ENCODE measurements around the gene PTGDR. TPM values are rescaled to one million over a fixed set of nuclear protein-coding genes. Genes with fewer than 3 reads are reported as not detected.

PTGDR gene
- total and polyA plus RNA-seq, 2 of the 8 experiments (the other 6 are each of a cell fraction or from before 2014, with no cell fraction given): 0.22 to 0.83 TPM

GRCh38 chr14:52244997-52245396 lies 22.5 kb upstream of the PTGDR start:
- DNase-seq (ENCODE audit: low read depth in 1 of 2, low spot score in 2 of 2): no peak
- Histone ChIP-seq H3K4ac (replicated peaks; ENCODE audit: insufficient read length, low read depth, low read length) (no peak overlapping the region), H2BK5ac (ENCODE audit: low read depth, low read length) (no peak overlapping the region), H3K27ac (ENCODE audit: low read depth, low read length) (no peak overlapping the region), H3K79me2 (ENCODE audit: control insufficient read depth in 1 of 2, insufficient read depth in 2 of 2, low read length in 2 of 2) (no peaks in the 10 kb centered on the region), H3K79me1 (ENCODE audit: low read depth, low read length) (no peaks in the 10 kb centered on the region), H3K36me3 (ENCODE audit: control insufficient read depth in 2 of 4, insufficient read depth in 4 of 4, low read length in 3 of 4) (no peaks in the 10 kb centered on the region), H2AK5ac (ENCODE audit: low read depth, low read length) (no peak overlapping the region), H3K9me3 (ENCODE audit: insufficient read depth in 2 of 2, low read depth in 1 of 2, low read length in 1 of 2) (no peaks in the 10 kb centered on the region), H2BK15ac (ENCODE audit: low read length) (no peak overlapping the region), H2AFZ (ENCODE audit: low read length) (no peak overlapping the region), H4K8ac (ENCODE audit: extremely low read depth, insufficient read depth, low read length) (no peak overlapping the region), H4K5ac (ENCODE audit: insufficient read length, low read depth, low read length) (no peak overlapping the region), H2BK20ac (ENCODE audit: low read length) (no peak overlapping the region), H2BK12ac (ENCODE audit: low read depth, low read length) (no peak overlapping the region), H3K23me2 (ENCODE audit: low read depth, low read length) (no peaks in the 10 kb centered on the region), H4K20me1 (replicated peaks in 1 of 2; ENCODE audit: control insufficient read depth in 1 of 2, insufficient read depth in 2 of 2, low read length in 2 of 2) (no peaks in the 10 kb centered on the region), H3K4me2 (ENCODE audit: insufficient read depth in 1 of 2, low read depth in 2 of 2, low read length in 2 of 2) (no peak overlapping the region), H3K18ac (ENCODE audit: extremely low read depth, low read length) (no peak overlapping the region), H2BK120ac (replicated peaks; ENCODE audit: low read depth, low read length) (no peak overlapping the region), H3K4me1 (replicated peaks in 1 of 4; ENCODE audit: control insufficient read depth in 3 of 4, insufficient read depth in 4 of 4, low read length in 3 of 4) (no peaks in the 10 kb centered on the region), H3K14ac (ENCODE audit: insufficient read length) (no peak overlapping the region), H3K4me3 (ENCODE audit: extremely low read depth in 1 of 4, insufficient read depth in 2 of 4, low read depth in 3 of 4, low read length in 4 of 4) (no peak overlapping the region), H3K27me3 (replicated peaks in 1 of 4; ENCODE audit: control insufficient read depth in 3 of 4, extremely low read depth in 1 of 4, insufficient read depth in 3 of 4, low read length in 3 of 4) (no peaks in the 10 kb centered on the region), H3K9ac (replicated peaks in 1 of 4; ENCODE audit: extremely low read depth in 1 of 4, low read depth in 3 of 4, low read length in 3 of 4) (no peak overlapping the region), H4K91ac (replicated peaks; ENCODE audit: insufficient read length, low read length) (no peak overlapping the region), H3K56ac (replicated peaks; ENCODE audit: insufficient read length, low read depth, low read length) (no peak overlapping the region), H3K23ac (ENCODE audit: insufficient read length) (no peak overlapping the region)
- no peak for FAIRE-seq
- CTCF ChIA-PET (ENCODE audit: partially characterized antibody): interaction anchor here (0.9 to 1.4 kb wide), 2 partner anchors 112 to 173 kb away, joined by 3 read pairs; no protein-coding TSS in a partner anchor
- 87% methylated on average over 3 of the region's 3 CpGs; no CpG with 5 or more reads in 1 of the 2 experiments for WGBS, 2 experiments (ENCODE audit: extremely low coverage in 1 of 2, insufficient coverage in 1 of 2, insufficient read length in 1 of 2, insufficient replicate concordance in 2 of 2, low coverage in 1 of 2, low lambda C conversion rate in 2 of 2, missing lambda C conversion rate in 1 of 2)
- POLR2A ChIA-PET (ENCODE audit: partially characterized antibody): no interaction called here
- TF ChIP-seq KDM1A (IDR thresholded peaks at IDR 0.05; ENCODE audit: borderline replicate concordance, low read length) (no peak), TCF12 (IDR thresholded peaks at IDR 0.05; ENCODE audit: low read depth, low read length) (no peak), ATF3 (IDR thresholded peaks at IDR 0.05; ENCODE audit: insufficient read depth, low read depth, low read length) (no peak), CEBPB (IDR thresholded peaks at IDR 0.05; ENCODE audit: low read depth, low read length) (no peak), USF2 (IDR thresholded peaks at IDR 0.05; ENCODE audit: low read length) (no peak), KDM4A (IDR thresholded peaks at IDR 0.05; ENCODE audit: low read depth, low read length, severe bottlenecking) (no peak), SAP30 (IDR thresholded peaks at IDR 0.05; ENCODE audit: insufficient read depth, insufficient replicate concordance, low read length) (no peak), JUND (IDR thresholded peaks at IDR 0.05; ENCODE audit: low read length) (no peak), RNF2 (IDR thresholded peaks at IDR 0.05; ENCODE audit: borderline replicate concordance, low read depth, low read length, missing control alignments, poor library complexity, severe bottlenecking) (no peak), TAF1 (IDR thresholded peaks at IDR 0.05; ENCODE audit: low read depth, low read length) (no peak), YY1 (IDR thresholded peaks at IDR 0.05; ENCODE audit: low read depth, low read length) (no peak), EZH2 (IDR thresholded peaks at IDR 0.05; ENCODE audit: low read depth, low read length, severe bottlenecking) (no peak), HDAC6 (IDR thresholded peaks at IDR 0.05; ENCODE audit: low read depth, low read length) (no peak)

Measured in H1 (cell line).